ENCODE results near the gene CCDC82.

The CCDC82 gene

DNA sequence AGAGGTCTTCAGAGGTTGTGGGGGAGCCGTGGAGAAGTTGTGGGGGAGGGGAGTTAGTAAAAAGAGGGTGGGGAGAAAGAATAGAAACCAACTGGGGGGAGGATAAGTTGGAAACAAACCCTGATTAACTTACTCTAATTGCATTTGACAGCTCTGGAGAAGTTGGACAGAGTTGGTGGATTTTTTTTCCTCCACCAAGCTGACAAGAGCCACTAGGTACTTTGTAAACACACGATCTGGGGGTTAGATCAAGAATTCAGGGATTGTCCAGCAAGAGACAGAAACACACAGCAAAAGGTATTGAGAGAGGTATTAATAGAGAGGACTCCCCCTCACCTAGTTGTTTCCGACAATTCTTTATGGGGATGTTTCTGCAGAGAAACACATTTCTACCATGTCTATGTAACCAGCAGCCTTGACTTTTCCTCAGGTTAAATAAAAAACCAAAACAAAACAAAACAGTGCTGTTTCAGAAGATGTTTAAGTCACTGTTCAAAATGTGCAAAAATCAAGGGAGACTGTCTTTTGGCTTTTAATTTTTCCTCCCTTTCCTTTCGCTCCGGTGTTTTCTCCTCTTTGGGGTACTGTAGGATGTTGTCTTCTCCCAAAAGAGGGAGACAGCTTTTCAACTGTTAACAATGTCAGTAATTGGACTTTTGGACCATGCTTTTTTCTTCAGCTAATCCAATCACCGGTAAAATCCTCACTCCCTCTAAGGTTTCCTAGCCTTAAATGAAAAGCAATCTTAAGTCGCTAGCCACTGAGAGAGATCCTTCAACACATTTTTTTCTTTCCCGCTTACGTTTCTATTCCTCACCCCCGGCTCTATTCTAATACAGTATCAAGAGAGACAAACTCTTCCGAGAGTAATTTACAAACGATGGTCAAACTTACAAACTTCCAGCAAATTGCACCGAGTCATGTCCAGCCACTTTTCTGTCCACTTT is 47.4 kb downstream of the CCDC82 start:
- Histone ChIP-seq H3K36me3 (ENCODE audit: control insufficient read depth in 4 of 4, insufficient read depth in 4 of 4, low read length in 3 of 4) (no peaks in the 10 kb centered on the region), H3K4me3 (ENCODE audit: control insufficient read depth in 1 of 7, extremely low read depth in 1 of 7, insufficient read depth in 4 of 7, low read depth in 2 of 7, low read length in 6 of 7) (peak overlapping the region; percentile 45 to 98 (median 87)), H3K9me3 (ENCODE audit: control extremely low read depth in 1 of 5, control insufficient read depth in 4 of 5, insufficient read depth in 2 of 5, low read depth in 1 of 5, low read length in 4 of 5) (no peaks in the 10 kb centered on the region), H3K4me1 (ENCODE audit: control extremely low read depth in 1 of 4, control insufficient read depth in 4 of 4, insufficient read depth in 4 of 4, low read length in 3 of 4) (peaks cover 27 to 55% (median 53%) of the 10 kb centered on the region in 4 experiments), H3K27me3 (replicated peaks in 2 of 5; ENCODE audit: control insufficient read depth in 4 of 5, insufficient read depth in 5 of 5, low read length in 4 of 5) (no peaks in the 10 kb centered on the region), H3K27ac (ENCODE audit: insufficient read depth in 1 of 2, low read depth in 1 of 2, low read length in 2 of 2, poor library complexity in 1 of 2, severe bottlenecking in 2 of 2) (peak overlapping the region; percentile 53 to 67)
- WGBS (ENCODE audit: insufficient coverage): 0% methylated on average over 9 of the region's 13 CpGs
- DNase-seq: no peak
- ChIA-PET CTCF (interaction anchor here (0.6 to 8.1 kb wide), 76 partner anchors 11 to 515 kb away, joined by 3 to 95 read pairs (median 4); partner anchors contain the start of genes CCDC82 and JRKL), POLR2A (interaction anchor here (1.0 to 1.2 kb wide), 2 partner anchors 99 to 287 kb away, joined by 4 read pairs; no protein-coding TSS in a partner anchor)

DNA sequence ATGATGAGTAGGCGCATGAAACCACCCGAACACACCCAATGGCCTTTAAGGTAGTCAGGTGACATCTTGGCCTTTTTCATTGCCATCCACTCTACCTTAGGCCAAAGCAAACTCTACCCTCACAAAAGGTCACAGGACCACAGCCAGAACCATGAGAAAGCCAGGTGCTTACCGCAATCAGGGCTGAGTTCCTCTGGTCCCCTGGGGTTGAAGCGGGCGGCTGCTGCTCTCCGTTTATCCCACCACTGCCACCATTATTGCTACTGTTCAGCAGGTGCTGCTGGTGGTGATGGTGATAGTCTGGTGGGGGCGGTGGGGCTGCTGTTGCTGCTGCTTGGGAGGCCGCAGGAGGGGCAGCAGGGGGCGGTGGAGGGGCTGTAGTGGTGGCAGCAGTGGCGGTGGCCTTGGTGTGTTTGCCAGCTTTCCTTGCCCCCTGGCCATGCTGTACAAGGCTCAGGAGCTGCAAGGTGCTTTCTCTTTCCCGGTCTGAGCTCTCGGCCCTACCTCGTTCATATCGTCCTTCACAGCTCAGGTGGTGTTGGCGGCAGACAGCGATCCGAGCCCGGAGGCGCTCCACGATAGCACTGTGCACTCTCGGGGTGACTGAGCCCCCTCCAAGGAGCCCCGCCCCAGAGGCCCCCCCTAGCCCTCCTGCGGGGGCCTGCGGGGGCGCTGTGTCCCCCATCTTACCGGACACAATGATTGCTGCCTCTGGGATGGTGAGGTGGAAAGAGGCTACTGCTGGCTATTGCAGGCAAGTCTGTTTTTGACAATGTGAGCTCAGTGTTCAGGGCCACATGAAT is 48.3 kb downstream of the CCDC82 start:
- Histone ChIP-seq H3K4me1 (ENCODE audit: control extremely low read depth in 1 of 4, control insufficient read depth in 4 of 4, insufficient read depth in 4 of 4, low read length in 3 of 4) (peaks cover 27 to 61% (median 53%) of the 10 kb centered on the region in 4 experiments), H3K27me3 (replicated peaks in 2 of 5; ENCODE audit: control insufficient read depth in 4 of 5, insufficient read depth in 5 of 5, low read length in 4 of 5) (no peaks in the 10 kb centered on the region), H3K9me3 (ENCODE audit: control extremely low read depth in 1 of 5, control insufficient read depth in 4 of 5, insufficient read depth in 2 of 5, low read depth in 1 of 5, low read length in 4 of 5) (no peaks in the 10 kb centered on the region), H3K4me3 (ENCODE audit: control insufficient read depth in 1 of 7, extremely low read depth in 1 of 7, insufficient read depth in 4 of 7, low read depth in 2 of 7, low read length in 6 of 7) (peak overlapping the region; percentile 45 to 98 (median 87)), H3K27ac (ENCODE audit: insufficient read depth in 1 of 2, low read depth in 1 of 2, low read length in 2 of 2, poor library complexity in 1 of 2, severe bottlenecking in 2 of 2) (peak overlapping the region in 1 of 2 experiments; percentile 67), H3K36me3 (ENCODE audit: control insufficient read depth in 4 of 4, insufficient read depth in 4 of 4, low read length in 3 of 4) (no peaks in the 10 kb centered on the region)
- DNase-seq: peak; percentile 78 to 87 (median 85)
- ChIA-PET POLR2A (no interaction called here), CTCF (interaction anchor here (0.6 to 8.1 kb wide), 38 partner anchors 10 to 508 kb away, joined by 3 to 95 read pairs (median 5); partner anchors contain the start of genes CCDC82 and JRKL)
- WGBS (ENCODE audit: insufficient coverage): 22% methylated on average over 19 of the region's 26 CpGs

DNA sequence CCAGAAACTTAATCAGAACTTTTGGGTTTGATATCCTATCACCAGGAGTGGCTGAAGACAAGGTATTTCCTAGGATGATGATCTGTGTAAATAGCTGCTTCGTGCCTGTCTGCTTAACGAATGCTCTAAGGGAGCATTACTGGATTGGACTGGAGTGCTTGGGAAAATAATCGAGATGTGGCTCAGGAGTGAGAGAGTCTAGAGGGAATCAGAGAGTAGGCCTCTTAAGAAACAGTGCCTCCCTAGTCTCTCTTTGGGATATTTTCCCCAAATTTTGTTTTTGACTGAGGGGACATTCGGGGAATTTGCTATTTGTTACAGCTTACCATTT is 49.2 kb downstream of the CCDC82 start:
- CTCF ChIA-PET: interaction anchor here (0.8 to 8.1 kb wide), 22 partner anchors 9 to 333 kb away, joined by 3 to 95 read pairs (median 3); no protein-coding TSS in a partner anchor
- no peaks in the 10 kb centered on the region for H3K9me3 ChIP-seq (ENCODE audit: control extremely low read depth in 1 of 5, control insufficient read depth in 4 of 5, insufficient read depth in 2 of 5, low read depth in 1 of 5, low read length in 4 of 5)
- POLR2A ChIA-PET: no interaction called here
- no peak for DNase-seq
- peak overlapping the region in 2 of 7 experiments; percentile 86 to 97 for H3K4me3 ChIP-seq (ENCODE audit: control insufficient read depth in 1 of 7, extremely low read depth in 1 of 7, insufficient read depth in 4 of 7, low read depth in 2 of 7, low read length in 6 of 7)
- 100% methylated on average over 4 of the region's 4 CpGs for WGBS (ENCODE audit: insufficient coverage)
- no peaks in the 10 kb centered on the region for H3K27me3 ChIP-seq (replicated peaks in 2 of 5; ENCODE audit: control insufficient read depth in 4 of 5, insufficient read depth in 5 of 5, low read length in 4 of 5)
- H3K36me3 ChIP-seq (ENCODE audit: control insufficient read depth in 4 of 4, insufficient read depth in 4 of 4, low read length in 3 of 4): no peaks in the 10 kb centered on the region
- peaks cover 27 to 61% (median 53%) of the 10 kb centered on the region in 4 experiments for H3K4me1 ChIP-seq (ENCODE audit: control extremely low read depth in 1 of 4, control insufficient read depth in 4 of 4, insufficient read depth in 4 of 4, low read length in 3 of 4)
- H3K27ac ChIP-seq (ENCODE audit: insufficient read depth in 1 of 2, low read depth in 1 of 2, low read length in 2 of 2, poor library complexity in 1 of 2, severe bottlenecking in 2 of 2): peak overlapping the region in 1 of 2 experiments; percentile 67

DNA sequence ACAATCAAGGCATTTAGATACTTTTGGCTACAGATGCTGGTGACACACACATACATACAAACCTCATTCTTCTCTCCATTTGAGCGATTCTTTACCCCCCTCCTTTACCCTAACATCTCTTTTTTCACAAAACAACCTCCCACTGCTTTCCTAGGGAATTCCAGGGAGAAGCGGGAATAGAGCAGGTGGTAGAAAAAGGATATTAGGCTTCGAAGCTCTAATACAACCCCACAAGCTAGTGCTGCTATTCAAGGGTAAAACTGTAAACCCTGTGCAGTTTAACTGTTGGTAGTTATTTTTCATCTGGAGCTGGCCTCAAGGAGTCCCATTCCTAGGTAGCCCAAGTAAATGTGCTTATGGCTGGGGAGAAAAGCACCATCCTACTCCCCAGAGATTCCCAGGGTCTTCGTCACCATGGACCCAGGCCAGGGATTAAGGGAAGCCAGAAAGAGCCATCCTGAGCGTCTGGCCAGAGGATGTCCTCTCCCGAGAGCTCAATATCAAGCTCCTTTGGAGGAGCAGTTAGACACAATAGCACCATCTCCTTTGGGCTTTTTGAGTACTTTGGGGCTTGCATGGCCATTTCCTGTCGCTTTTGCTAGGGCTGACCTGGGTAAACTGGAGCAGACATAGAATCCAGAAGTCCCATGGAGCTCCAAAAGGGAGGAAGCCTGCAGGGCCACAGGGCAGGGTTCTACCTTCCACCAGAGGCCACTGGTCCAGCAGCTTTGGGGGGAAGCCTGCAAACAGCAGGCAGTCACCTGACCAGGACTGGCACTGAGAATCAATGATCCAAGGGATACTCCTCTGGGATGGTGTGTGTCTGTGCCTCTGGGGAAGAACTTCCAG is 49.8 kb downstream of the CCDC82 start:
- Histone ChIP-seq H3K27ac (ENCODE audit: insufficient read depth in 1 of 2, low read depth in 1 of 2, low read length in 2 of 2, poor library complexity in 1 of 2, severe bottlenecking in 2 of 2) (peak overlapping the region; percentile 62 to 81), H3K9me3 (ENCODE audit: control extremely low read depth in 1 of 5, control insufficient read depth in 4 of 5, insufficient read depth in 2 of 5, low read depth in 1 of 5, low read length in 4 of 5) (no peaks in the 10 kb centered on the region), H3K4me1 (ENCODE audit: control extremely low read depth in 1 of 4, control insufficient read depth in 4 of 4, insufficient read depth in 4 of 4, low read length in 3 of 4) (peaks cover 27 to 63% (median 53%) of the 10 kb centered on the region in 4 experiments), H3K36me3 (ENCODE audit: control insufficient read depth in 4 of 4, insufficient read depth in 4 of 4, low read length in 3 of 4) (no peaks in the 10 kb centered on the region), H3K4me3 (ENCODE audit: control insufficient read depth in 1 of 7, extremely low read depth in 1 of 7, insufficient read depth in 4 of 7, low read depth in 2 of 7, low read length in 6 of 7) (peak overlapping the region in 2 of 7 experiments; percentile 37 to 97), H3K27me3 (replicated peaks in 2 of 5; ENCODE audit: control insufficient read depth in 4 of 5, insufficient read depth in 5 of 5, low read length in 4 of 5) (no peaks in the 10 kb centered on the region)
- DNase-seq: no peak
- WGBS (ENCODE audit: insufficient coverage): 92% methylated on average over 6 of the region's 7 CpGs
- ChIA-PET POLR2A (interaction anchor here (1.0 to 1.2 kb wide), 2 partner anchors 27 to 32 kb away, joined by 3 to 4 read pairs; no protein-coding TSS in a partner anchor), CTCF (interaction anchor here (0.8 to 8.1 kb wide), 24 partner anchors 9 to 333 kb away, joined by 3 to 95 read pairs (median 3); no protein-coding TSS in a partner anchor)

DNA sequence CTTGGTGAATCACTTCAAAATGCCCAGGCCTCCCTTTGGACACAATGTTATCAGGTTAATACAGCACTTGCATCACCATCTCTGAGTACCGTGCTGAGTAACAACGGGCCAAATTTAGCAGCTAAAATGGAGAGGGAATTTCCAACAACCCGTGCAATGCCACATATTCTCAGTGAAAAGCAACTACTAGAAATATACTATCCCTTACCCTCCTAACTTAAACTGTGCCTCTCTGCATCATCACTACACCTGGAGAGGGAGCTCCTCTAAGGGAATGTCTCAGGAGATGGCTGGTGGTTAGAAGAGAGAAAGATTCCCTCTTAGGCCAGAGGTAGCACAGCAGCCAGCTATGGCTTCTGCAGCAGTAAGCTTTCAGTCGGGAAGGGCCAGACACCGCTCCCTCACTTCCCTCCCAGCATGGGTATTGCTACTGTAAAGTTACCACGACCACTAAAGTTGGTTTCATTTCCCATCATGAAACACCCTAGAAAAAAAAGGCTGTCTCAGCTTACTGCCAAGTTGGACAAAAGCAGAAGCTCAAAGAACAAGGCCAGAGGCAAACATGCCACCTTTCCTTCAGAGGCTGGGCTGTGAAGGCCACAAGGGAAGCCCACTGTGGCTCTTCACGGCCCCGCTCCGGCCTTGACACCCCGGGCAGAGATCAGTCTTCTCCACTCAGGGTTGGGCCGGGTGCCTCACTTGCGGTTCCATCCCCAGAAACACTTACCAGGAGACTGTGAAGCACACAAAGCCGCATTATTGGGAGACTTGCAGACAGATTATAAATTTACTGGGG is 50.6 kb downstream of the CCDC82 start:
- DNase-seq: peak; percentile 84 to 95 (median 94)
- Histone ChIP-seq H3K27ac (ENCODE audit: insufficient read depth in 1 of 2, low read depth in 1 of 2, low read length in 2 of 2, poor library complexity in 1 of 2, severe bottlenecking in 2 of 2) (peak overlapping the region; percentile 62 to 81), H3K27me3 (replicated peaks in 2 of 5; ENCODE audit: control insufficient read depth in 4 of 5, insufficient read depth in 5 of 5, low read length in 4 of 5) (no peaks in the 10 kb centered on the region), H3K36me3 (ENCODE audit: control insufficient read depth in 4 of 4, insufficient read depth in 4 of 4, low read length in 3 of 4) (no peaks in the 10 kb centered on the region), H3K4me1 (ENCODE audit: control extremely low read depth in 1 of 4, control insufficient read depth in 4 of 4, insufficient read depth in 4 of 4, low read length in 3 of 4) (peaks cover 27 to 63% (median 53%) of the 10 kb centered on the region in 4 experiments), H3K9me3 (ENCODE audit: control extremely low read depth in 1 of 5, control insufficient read depth in 4 of 5, insufficient read depth in 2 of 5, low read depth in 1 of 5, low read length in 4 of 5) (no peaks in the 10 kb centered on the region), H3K4me3 (ENCODE audit: control insufficient read depth in 1 of 7, extremely low read depth in 1 of 7, insufficient read depth in 4 of 7, low read depth in 2 of 7, low read length in 6 of 7) (peak overlapping the region in 5 of 7 experiments; percentile 27 to 67 (median 41))
- ChIA-PET CTCF (interaction anchor here (0.6 to 8.1 kb wide), 12 partner anchors 12 to 284 kb away, joined by 3 to 95 read pairs (median 3); no protein-coding TSS in a partner anchor), POLR2A (interaction anchor here (1.0 to 1.2 kb wide), 2 partner anchors 26 to 31 kb away, joined by 3 to 4 read pairs; no protein-coding TSS in a partner anchor)
- 17% methylated on average over 11 of the region's 13 CpGs for WGBS (ENCODE audit: insufficient coverage)

Measured in common myeloid progenitor, CD34-positive (primary cell).